ENCODE data around the gene TELO2. TPM values are rescaled to one million over a fixed set of nuclear protein-coding genes. Genes with fewer than 3 reads are reported as not detected.

TELO2 gene
- total and polyA plus RNA-seq, 4 donors = 12.9 to 19.3 (median 16.2) TPM

GRCh38 chr16:1557576-1557975, 64.4 kb downstream of the TELO2 start:
- Histone ChIP-seq H3K36me3 (ENCODE audit: control insufficient read depth in 4 of 4, insufficient read depth in 3 of 4, low read depth in 1 of 4, low read length in 3 of 4) (peaks cover 0 to 48% (median 12%) of the 10 kb centered on the region in 4 donors), H3K27me3 (ENCODE audit: control insufficient read depth in 4 of 4, insufficient read depth in 4 of 4, low read length in 3 of 4) (no peaks in the 10 kb centered on the region), H3K9me3 (ENCODE audit: control insufficient read depth in 4 of 4, low read length in 3 of 4) (no peaks in the 10 kb centered on the region), H3K9ac (ENCODE audit: low read depth in 1 of 2, low read length in 2 of 2) (no peak overlapping the region), H3K27ac (ENCODE audit: low read depth in 1 of 2, low read length in 2 of 2) (no peak overlapping the region), H3K4me1 (ENCODE audit: control insufficient read depth in 4 of 4, insufficient read depth in 4 of 4, low read length in 3 of 4) (peaks cover 0 to 3% (median 0%) of the 10 kb centered on the region in 4 donors), H3K4me3 (ENCODE audit: low read depth in 1 of 3, low read length in 3 of 3) (no peak overlapping the region)
- WGBS = 95% methylated on average over 11 of the region's 11 CpGs
- TF ChIP-seq RXRA (IDR thresholded peaks at IDR 0.05) = no peak
- TF ChIP-seq FOXA2 (IDR thresholded peaks at IDR 0.05) = no peak
- no peak for TF ChIP-seq FOXA1 (IDR thresholded peaks at IDR 0.05)
- TF ChIP-seq, protein P1, sequence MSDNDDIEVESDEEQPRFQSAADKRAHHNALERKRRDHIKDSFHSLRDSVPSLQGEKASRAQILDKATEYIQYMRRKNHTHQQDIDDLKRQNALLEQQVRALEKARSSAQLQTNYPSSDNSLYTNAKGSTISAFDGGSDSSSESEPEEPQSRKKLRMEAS (IDR thresholded peaks at IDR 0.05) = no peak
- TF ChIP-seq ZBTB33 (IDR thresholded peaks at IDR 0.05) = no peak
- no peak for TF ChIP-seq RAD21 (IDR thresholded peaks at IDR 0.05)
- no peak for TF ChIP-seq EGR1 (IDR thresholded peaks at IDR 0.05; ENCODE audit: low read depth in 2 of 2)
- no peak for TF ChIP-seq CTCF (IDR thresholded peaks at IDR 0.05; ENCODE audit: low read depth, low read length, missing input control)
- no peak for TF ChIP-seq SP1 (IDR thresholded peaks at IDR 0.05)
- no peak for TF ChIP-seq JUND (IDR thresholded peaks at IDR 0.05)
- TF ChIP-seq GABPA (IDR thresholded peaks at IDR 0.05 in 1 of 2, conservative IDR thresholded peaks at IDR 0.05 in 1 of 2) = no peak
- no peak for TF ChIP-seq TAF1 (conservative IDR thresholded peaks at IDR 0.05)
- no peak for TF ChIP-seq HNF4G (IDR thresholded peaks at IDR 0.05)
- no peak for TF ChIP-seq HNF4A (conservative IDR thresholded peaks at IDR 0.05)
- TF ChIP-seq ATF3 (IDR thresholded peaks at IDR 0.05) = no peak
- TF ChIP-seq REST (IDR thresholded peaks at IDR 0.05) = no peak
- DNase-seq (ENCODE audit: low spot score) = no peak
